Measurements from ENCODE around the gene RAD51B. TPM values are rescaled to one million over a fixed set of nuclear protein-coding genes. Genes with fewer than 3 reads are reported as not detected.

RAD51B gene
- polyA plus RNA-seq, 3 donors, result 2.4 to 4.9 (median 3.3) TPM

DNA sequence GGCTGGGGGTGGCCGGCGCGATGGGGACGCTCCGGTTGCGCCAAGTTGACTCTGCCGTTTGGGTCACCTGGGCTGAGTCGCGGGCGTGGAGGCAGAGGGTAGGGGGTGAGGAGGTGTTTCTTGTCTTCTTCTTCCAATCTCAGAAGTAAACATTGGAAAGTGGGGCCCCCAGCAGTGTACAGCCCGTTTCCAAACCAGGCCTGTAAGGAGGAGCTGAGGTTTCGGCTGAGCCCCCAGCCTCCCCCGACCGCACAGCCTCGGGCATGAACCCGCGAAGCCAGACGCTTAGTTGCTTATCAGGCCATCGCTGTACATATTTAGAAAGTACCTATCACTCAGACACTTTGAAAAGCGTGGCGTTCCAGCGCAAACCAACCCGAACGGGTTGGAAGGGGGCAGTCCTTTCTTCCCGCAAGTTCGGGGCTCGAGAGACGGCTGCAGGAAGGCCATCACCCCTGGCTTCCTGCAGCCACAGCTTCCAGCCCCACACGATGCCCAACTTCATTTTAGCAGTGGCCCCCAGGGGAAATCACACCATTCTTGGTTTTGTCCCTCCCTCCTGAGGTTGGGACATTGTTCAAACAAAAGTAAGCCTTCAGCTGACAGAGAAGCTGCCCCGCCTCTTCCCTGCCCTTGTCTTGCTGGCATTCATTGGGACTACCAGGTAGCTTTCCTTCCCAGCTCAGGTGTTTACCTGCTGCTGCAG lies 809.2 kb downstream of the RAD51B start:
- WGBS, 3 donors, result 44 to 56% (median 55%) methylated on average over 30 of the region's 30 CpGs
- H3K27ac ChIP-seq (ENCODE audit: low read depth, low read length), result no peak overlapping the region

DNA sequence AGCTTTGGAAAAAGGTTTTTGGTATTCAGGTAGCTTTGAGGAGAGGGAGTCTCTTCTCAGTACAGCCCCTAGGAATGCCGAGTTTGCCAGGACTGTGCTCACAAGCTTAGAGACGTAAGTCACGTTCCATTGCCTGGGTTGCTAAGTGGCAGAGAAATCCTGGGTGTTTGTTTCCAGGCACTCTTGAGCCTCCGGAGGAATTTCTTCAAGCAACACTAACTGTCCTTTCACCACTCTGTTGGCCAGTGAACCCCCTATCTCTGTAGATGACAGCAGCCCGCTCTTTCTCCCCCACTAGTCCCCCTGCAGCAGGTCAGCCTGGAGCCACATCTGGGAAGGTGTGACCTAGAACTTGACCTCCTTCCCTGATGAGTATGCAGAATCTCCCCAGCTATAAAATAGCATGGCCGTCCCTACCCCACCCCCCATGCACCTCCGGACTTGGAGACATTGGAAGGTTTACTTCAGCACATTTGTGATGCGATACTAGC lies 810.5 kb downstream of the RAD51B start:
- no peak overlapping the region for H3K27ac ChIP-seq (ENCODE audit: low read depth, low read length)
- WGBS, 3 donors, result 86 to 90% (median 90%) methylated on average over 8 of the region's 8 CpGs

DNA sequence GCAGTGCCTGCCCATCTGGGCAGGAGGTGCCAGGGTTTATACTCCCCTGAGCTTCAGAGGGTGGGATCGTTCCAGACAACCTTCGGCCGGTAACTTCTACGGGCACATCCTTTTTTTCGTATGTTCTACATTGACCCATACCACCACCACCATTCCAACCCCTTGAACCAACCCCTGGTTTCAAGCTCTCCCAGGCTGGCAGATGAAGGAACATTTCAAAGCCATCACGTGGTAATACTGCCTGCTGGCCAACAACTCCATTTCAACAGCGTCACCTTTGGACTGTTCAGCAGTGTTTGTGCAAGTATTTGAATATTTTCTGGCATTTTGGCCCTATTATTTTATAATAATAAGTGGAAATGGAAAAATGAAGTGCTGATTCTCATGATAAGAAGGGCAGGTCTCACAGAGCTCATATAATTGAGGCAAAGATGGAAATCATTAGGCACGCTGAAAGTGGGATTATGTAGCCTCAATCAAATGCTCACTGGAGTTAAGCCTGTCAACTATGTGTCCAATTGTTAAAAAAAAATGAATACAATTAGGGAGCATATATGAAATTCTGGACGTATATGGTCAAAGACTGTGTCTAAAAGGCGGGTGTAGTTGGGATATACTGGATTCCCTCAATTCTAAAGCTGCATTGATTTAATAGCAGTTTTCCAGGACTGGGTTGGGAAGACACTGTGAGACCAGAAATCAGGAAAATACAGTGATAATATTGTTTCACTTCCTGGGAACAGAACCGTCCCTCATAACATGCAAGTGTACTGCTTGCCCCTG lies 811.2 kb downstream of the RAD51B start:
- 78 to 89% (median 80%) methylated on average over 11 of the region's 11 CpGs for WGBS, 3 donors

DNA sequence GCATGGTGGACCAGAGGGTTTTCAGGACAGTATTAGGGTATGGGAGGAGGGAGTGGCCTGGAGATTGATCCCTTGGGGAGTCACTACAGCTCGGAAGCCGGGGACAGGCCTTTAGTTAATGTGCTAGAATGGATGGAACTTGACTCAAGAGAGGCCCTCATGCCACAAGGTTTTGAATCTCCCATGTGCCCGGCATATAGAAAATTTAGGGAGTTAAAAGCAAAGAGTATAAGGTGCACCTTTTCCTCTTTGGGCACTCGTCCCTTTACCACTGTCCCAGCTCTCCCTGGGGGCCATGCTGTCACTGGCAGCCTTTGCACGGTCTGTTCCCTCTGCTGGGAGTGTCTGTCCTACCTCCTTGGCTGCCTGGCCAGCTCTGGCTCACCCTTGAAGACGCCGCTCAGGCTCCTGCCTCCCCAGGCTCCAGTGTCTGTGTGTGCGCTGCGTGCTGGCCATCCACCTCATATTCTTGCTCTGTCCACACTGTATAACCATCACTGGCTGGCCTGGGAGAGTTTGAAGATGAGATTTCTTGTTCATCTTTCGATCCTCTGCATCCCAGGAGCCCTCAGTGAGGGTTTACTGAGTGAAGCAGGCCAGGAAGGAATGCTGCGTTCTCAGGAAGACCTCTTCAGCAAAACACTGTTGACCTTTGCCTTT lies 811.9 kb downstream of the RAD51B start:
- WGBS, 3 donors, result 70 to 94% (median 83%) methylated on average over 11 of the region's 11 CpGs
- H3K27ac ChIP-seq (ENCODE audit: low read depth, low read length), result no peak overlapping the region

More for the DNA sequence above, 811.2 kb downstream of the RAD51B start:
- no peak overlapping the region for H3K27ac ChIP-seq (ENCODE audit: low read depth, low read length)

DNA sequence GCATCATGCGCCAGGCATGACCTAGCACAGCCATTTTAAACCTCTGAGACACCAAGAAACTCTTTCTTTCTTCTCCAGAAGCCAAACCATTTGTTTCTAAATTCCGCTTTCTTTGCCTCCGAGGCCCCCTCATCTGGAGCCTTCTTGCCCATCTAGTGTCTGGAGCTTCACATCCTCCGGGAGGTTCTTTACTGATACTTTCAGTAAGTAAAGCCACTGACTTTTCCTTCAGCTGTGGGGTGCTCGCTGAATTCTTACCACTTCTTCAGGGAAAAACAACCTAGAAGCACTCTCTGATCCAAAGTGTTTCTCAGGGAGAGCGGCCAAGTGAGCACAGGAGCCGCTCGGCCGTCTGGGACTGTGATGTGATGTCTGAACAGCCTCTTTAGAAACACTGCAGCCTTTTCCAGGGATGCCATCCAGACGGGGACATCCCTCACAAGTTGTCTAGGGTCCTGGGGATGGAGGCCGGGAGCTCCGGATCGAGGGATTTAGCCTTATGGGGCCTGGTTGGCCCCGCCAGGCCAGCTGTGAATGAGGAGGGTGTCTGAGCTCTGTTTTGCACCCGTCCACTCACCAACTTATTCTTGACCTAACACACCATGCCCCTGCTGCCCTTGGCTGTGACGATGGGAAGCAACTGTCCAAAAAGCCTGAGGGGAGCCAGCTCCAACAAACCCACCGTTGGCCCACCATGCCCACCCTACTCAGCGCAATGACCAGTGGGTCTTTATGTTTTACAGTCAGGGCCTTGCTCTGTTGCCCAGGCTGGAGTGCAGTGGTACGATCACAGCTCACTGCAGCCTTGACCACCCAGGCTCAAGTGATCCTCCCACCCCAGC lies 812.7 kb downstream of the RAD51B start:
- WGBS, 3 donors, result 78 to 91% (median 82%) methylated on average over 19 of the region's 19 CpGs

DNA sequence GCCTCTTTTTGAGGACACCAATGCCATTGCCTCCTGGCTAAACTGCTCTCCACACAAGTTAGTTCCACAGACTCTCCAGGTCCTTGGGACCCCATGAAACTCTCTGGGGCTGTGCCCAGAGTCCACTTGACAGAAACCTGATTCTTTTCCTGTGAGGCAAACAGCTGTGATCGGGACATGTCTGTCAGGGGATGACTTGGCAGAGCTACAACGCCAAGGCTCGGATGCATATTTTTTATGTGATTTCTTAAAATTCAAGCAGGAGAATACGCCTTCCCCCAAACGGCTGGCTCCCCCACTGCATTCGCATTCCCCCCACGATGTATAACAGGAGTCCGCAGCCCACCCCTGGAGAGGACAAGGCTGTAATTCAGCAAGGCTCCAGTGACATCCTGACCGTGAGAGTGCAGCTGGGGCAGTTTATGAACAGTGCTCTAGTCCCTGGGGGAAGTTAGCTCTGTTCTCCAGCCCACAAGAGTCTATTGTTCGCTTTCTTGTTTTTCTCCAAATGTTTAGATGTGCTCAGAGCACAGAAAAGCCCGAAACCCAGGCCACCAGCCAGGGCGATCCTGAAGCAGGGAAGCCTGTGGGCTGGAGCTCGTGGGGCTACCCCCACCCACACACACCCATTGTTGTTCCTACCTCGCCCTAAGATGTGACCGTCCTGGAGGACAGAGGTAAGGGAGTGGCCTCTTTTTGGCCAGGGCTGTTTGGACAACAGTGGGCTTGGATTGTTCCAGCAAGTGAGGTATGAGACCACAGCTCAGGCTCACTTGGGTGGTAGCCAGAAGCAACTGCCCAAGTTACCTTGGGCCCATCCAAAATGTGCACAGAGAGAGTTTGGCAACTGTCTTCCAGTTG lies 813.8 kb downstream of the RAD51B start:
- H3K27ac ChIP-seq (ENCODE audit: low read depth, low read length), result no peak overlapping the region
- WGBS, 3 donors, result 23 to 63% (median 32%) methylated on average over 15 of the region's 15 CpGs

More for the DNA sequence above, 812.7 kb downstream of the RAD51B start:
- no peak overlapping the region for H3K27ac ChIP-seq (ENCODE audit: low read depth, low read length)

DNA sequence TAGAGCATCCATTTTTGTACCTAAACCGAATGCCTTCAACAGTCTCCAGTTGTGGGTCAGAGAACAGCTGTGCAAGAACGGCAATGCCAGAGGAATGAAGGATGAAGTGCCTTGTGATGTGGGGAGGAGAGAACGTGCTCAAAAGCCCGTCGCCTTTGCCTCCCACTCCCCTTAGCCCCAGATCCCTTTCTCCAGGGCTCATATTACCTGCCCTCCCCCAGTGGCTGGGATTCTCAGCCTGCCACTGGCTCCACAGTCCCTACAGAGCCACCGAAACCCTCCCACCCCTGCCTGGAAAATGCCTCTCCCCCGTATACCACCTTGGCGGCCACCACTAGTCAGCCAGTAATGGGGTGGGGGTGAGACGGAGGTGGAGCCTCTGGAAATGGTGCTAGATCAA lies 814.8 kb downstream of the RAD51B start:
- no peak overlapping the region for H3K27ac ChIP-seq (ENCODE audit: low read depth, low read length)
- 80 to 89% (median 86%) methylated on average over 9 of the region's 9 CpGs for WGBS, 3 donors

DNA sequence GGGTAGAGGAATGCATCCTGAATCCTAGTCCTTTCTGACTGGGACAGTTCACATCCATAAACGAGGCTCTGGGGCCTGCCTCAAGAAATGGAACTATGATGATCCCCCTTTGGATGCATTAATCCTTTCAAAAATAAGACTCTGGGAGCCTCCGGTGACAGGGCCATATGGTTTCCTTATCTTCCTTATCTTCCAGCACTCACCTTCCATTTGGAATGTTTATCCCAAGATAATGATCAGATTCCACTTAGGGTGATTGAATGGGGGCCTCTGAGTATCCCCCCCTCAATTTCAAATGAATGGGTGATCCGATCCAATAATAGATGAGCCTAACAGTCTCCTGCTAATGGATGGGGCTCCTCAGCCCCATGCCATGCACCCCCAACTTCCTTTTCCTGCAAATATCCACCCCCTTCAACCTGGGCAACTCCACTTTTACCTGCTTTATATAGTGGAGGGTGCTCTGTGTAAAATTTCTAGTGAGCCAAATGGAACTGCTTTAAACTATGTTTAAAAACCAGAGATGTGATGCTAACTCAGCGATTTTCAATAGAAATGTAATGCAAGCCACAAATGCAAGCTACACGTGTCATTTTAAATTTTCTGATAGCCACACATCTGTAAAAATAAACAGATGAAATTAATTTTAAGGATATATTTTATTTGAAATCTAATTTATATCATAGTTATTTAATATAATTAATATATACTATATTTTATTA lies 815.5 kb downstream of the RAD51B start:
- 87 to 95% (median 92%) methylated on average over 5 of the region's 5 CpGs for WGBS, 3 donors
- no peak overlapping the region for H3K27ac ChIP-seq (ENCODE audit: low read depth, low read length)

DNA sequence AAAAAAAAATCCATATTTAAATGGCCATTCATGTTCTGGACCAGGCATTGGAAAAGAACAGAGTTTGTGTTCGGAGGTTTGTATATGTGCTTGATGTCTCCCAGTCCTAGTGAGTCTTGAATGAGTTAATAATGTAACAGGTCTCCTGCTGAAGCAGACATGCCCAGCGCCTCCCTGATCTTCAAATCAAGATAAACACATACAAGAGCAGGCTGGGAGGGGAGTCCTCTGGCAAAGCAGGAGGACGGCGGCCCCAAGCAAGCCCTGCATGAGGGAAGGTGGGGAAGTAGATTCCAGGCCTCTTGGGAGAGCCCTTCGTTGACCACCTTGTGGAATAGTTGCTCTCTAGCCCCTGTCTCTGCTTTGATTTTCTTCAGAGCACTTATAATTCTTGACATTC lies 817.0 kb downstream of the RAD51B start:
- no peak overlapping the region for H3K27ac ChIP-seq (ENCODE audit: low read depth, low read length)
- 67 to 86% (median 85%) methylated on average over 5 of the region's 5 CpGs for WGBS, 3 donors

DNA sequence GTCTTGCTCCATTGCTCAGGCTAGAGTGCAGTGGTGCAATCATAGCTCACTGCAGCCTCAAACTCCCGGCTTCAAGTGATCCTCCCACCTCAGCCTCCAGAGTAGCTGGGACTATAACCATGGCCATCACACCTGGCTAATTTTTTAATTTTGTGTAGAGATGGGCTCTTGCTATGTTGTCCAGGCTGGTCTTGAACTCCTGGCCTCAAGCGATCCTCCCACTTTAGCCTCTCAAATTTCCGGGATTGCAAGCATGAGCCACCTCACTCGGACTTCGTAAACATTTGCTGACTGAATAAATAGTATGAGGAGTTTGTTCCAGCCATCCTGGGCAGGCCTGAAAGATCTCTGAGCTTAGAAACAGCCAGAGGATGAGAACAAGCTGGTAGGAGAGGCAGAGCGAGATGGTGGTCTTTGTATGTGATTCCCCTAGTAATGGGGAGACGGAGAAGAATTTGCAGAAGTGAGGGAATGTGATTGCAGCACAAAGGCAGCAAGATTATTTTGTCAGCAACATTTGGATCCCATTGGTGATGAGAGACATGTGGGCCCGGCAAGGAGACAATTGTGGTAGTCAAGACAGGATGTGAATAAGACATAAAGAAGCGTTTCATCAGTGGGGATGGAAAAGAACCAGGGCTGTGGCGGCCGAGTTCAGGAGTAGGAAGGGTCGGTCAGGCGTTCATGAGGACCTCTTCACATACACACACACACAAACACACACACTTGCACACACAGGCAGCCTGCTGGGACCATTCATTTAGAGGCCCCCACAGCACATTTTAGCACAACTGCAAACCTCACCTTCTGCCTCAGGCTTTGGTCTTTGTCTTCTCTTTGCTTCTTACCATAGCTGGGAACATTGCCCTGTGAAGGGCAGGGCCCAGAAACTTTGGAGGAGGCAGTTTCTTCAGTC lies 817.8 kb downstream of the RAD51B start:
- no peak overlapping the region for H3K27ac ChIP-seq (ENCODE audit: low read depth, low read length)

DNA sequence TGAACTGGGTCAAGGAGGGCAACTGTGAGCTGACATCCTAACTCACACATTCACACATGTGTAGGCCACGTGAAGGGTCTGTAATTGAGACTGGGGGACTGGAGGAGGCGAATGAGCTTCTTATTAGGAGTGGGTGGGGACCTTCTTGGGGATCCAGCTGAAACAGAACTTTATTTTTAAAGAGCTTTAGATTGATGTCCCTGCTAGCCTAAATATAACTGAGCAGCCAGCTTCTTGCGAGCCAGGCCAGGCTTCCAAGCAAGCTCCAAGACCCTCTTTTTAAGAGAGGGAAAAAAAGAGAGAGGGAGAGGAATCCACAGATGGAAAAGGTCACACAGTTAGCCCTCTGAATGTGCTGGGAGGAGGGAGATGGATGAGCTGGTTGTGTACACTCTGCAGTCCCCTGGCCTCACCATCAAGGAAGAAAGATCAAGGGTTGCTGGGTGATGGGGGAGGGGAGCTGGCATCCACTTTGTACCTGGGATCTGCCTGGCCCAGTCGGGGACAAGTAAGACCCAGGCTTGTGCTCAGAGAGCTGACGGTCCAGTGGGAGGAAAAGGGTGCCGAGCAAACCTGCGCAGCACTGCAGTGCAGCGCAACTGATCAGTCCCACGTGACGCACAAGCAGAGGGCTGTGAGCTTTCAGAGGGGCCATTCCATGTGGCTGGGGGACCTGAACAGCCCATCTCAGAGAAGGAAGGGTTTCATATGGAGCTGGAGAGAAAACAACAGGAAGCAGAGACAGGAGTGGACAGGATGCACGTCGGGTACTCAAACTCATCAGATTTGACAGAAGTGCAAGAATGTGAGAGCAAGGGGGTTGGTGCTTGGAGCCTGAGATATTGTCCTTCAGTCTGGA lies 818.8 kb downstream of the RAD51B start:
- no peak overlapping the region for H3K27ac ChIP-seq (ENCODE audit: low read depth, low read length)
- 77 to 82% (median 78%) methylated on average over 12 of the region's 12 CpGs for WGBS, 3 donors

More for the DNA sequence above, 817.8 kb downstream of the RAD51B start:
- 72 to 85% (median 75%) methylated on average over 13 of the region's 13 CpGs for WGBS, 3 donors

DNA sequence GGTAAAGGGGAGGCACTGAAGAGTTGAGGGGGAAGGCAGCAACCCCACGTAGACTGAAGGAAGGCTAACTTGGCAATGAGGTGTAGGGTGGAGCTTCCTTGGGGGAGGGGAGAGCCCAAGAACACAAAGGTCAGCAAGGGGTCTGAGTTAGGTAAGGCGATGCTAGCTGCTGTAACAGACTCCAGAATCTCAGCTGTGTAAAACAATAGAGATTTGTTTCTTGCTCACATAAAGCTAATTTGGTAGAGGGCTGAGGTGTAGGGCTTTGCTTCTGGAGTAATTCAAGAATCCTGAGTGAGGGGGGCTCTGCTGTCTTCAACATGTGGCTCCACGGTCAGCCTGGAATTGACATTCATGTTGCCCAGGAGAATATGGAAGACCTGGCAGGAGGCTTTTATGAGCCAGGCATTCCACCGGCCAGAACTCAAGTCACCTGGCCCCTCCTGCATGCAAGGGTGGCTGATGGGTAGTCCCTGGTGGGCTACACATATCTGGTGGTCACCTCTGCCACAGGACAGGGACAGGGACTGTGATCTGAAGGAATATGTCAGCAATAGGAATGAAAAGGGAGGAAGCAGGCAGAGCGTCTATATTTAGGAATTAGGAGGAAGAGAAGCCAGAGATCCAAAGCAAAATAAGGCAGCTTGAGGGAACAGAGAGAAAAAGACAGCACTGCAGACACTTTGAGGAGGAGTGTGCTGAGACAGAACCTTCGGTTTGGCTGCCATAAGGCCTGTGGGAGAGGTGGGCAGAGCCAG lies 819.6 kb downstream of the RAD51B start:
- 48 to 80% (median 60%) methylated on average over 6 of the region's 6 CpGs for whole genome bisulfite sequencing, 3 donors
- H3K27ac ChIP-seq (ENCODE audit: low read depth, low read length), result no peak overlapping the region

DNA sequence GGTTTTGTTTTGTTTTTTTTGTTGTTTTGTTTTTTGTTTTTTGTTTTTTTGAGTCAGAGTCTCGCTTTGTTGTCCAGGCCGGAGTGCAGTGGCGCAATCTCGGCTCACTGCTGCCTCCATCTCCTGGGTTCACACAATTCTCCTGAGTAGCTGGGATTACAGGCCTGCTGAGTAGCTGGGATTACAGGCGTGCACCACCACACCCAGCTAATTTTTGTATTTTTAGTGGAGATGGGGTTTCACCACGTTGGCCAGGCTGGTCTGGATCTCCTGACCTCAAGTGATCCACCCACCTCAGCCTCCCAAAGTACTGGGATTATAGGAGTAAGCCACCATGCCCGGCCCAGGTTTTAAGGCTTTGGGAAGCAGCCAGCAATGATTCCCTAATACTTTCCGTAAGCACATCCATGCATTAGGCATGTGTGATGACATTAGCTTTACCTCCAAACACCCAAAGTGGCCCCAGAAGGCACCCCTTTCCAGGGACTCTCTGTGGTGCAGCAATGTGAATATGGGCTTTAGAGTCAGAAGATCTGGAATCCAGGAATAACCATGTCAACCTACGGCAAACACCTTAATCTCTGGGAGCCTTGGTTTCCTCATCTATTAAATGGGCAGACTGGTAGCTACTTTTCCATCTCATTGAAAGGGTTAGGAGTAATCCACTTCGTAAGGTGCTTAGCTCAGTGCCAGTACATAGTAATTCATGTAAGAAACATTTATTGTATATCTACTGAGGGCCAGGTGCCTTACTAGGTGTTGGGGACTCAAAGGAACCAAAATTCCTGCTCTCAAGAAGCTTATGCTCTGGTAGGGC lies 820.4 kb downstream of the RAD51B start:
- WGBS, 3 donors, result 86 to 95% (median 86%) methylated on average over 9 to 10 of the region's 10 CpGs

DNA sequence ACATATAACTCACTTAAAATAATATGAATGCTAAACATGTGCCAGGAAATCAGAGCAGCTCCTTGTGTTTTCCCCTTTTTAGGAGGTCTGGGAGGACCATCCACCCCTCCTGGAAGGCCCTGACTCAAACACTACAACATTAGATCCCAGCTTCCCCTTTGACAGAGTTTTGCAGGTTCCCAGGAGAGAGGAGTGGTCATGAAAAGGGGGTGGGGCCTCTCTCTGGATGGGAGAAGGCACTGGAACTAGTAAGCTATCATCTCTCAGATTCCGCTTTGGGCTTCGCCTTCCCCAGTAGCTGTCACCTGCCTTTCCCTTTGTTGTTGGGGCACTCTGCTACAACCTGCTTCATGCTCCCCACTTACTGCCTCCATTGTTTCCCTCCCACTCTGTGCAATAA lies 824.1 kb downstream of the RAD51B start:
- 94 to 100% (median 96%) methylated on average over 2 of the region's 2 CpGs for WGBS, 3 donors
- H3K27ac ChIP-seq (ENCODE audit: low read depth, low read length), result no peak overlapping the region

More for the DNA sequence above, 820.4 kb downstream of the RAD51B start:
- H3K27ac ChIP-seq (ENCODE audit: low read depth, low read length), result no peak overlapping the region

Data from adipose tissue (tissue), 3 donors.